Retinal pigment epithelial cell (primary cell): Measurements from ENCODE around the gene CFAP61.

Source experiments
- DNase-seq: peaks from one replicate; pipeline ENCODE4 v3.0.0-alpha.2; 2010; ENCODE audit warnings: low read depth
- H3K4me3 ChIP-seq: 2 replicates; pipeline ENCODE4 v1.5.1; 2011; ENCODE audit warnings: mild to moderate bottlenecking, low read length, control low read depth, moderate library complexity
- TF ChIP-seq, protein P1 (sequence below): conservative IDR thresholded peaks from 2 replicates; pipeline ENCODE4 v1.5.1; 2011; ENCODE audit warnings: low read depth, low read length, control low read depth, inconsistent platforms

Gene CFAP61

DNA sequence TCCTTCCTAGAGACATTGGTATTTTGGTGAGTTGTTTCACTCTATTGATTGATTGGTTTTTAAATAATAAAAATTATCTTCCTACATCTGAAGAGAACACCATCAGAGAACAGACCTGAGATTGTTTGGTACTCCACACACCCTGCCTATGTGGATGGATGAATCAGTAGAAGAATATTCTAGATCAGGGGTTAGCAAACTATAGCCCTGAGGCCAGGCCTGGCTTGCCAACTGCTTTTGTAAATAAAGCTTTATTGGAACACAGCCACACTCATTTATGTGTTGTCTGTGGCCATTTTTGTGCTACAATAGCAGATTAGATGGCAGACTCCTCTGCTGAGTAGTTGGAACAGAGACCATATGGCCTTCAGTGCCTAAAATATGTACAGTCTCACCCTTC lies 176.0 kb downstream of the CFAP61 start:
- no peak for DNase-seq
- TF ChIP-seq, protein P1, sequence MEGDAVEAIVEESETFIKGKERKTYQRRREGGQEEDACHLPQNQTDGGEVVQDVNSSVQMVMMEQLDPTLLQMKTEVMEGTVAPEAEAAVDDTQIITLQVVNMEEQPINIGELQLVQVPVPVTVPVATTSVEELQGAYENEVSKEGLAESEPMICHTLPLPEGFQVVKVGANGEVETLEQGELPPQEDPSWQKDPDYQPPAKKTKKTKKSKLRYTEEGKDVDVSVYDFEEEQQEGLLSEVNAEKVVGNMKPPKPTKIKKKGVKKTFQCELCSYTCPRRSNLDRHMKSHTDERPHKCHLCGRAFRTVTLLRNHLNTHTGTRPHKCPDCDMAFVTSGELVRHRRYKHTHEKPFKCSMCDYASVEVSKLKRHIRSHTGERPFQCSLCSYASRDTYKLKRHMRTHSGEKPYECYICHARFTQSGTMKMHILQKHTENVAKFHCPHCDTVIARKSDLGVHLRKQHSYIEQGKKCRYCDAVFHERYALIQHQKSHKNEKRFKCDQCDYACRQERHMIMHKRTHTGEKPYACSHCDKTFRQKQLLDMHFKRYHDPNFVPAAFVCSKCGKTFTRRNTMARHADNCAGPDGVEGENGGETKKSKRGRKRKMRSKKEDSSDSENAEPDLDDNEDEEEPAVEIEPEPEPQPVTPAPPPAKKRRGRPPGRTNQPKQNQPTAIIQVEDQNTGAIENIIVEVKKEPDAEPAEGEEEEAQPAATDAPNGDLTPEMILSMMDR: no peak
- H3K4me3 ChIP-seq: no peak overlapping the region

DNA sequence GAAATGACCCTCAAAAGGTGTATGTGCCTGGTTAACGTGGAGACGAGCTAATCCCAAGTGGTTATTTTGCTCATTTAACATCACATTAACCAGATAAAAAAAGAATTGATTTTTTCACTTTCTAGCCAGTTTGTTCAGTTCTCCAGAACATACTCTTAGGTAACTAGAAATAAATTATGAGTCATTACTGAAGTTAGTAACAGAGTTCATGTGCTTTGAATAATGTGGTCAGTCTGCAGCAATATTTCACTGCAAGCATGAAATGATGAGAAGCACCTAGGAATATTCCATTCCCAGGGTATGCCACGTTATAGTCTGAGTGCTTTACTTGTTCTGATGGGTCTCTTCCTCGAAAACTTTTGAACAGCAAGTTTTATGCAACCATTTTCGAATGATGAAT lies 177.3 kb downstream of the CFAP61 start:
- no peak for DNase-seq
- no peak overlapping the region for H3K4me3 ChIP-seq
- TF ChIP-seq, protein P1: no peak

DNA sequence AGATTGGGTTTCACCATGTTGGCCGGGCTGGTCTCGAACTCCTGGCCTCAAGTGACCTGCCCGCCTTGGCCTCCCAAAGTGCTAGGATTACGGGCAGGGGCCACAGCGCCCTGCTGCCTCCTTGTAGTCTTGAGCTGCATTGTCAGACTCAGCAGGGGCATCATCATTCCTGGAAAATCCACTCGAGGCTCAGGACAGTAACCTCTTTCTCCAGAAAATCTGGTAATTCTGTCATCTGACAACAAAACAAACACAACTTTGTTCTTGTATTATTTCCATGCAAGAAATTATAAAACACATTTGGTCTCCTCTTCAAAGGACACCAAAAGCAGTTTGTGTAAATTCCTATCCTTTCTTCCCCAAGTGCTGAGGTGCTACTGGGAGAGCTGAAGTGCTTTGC lies 178.4 kb downstream of the CFAP61 start:
- TF ChIP-seq, protein P1: no peak
- H3K4me3 ChIP-seq: no peak overlapping the region
- DNase-seq: no peak

DNA sequence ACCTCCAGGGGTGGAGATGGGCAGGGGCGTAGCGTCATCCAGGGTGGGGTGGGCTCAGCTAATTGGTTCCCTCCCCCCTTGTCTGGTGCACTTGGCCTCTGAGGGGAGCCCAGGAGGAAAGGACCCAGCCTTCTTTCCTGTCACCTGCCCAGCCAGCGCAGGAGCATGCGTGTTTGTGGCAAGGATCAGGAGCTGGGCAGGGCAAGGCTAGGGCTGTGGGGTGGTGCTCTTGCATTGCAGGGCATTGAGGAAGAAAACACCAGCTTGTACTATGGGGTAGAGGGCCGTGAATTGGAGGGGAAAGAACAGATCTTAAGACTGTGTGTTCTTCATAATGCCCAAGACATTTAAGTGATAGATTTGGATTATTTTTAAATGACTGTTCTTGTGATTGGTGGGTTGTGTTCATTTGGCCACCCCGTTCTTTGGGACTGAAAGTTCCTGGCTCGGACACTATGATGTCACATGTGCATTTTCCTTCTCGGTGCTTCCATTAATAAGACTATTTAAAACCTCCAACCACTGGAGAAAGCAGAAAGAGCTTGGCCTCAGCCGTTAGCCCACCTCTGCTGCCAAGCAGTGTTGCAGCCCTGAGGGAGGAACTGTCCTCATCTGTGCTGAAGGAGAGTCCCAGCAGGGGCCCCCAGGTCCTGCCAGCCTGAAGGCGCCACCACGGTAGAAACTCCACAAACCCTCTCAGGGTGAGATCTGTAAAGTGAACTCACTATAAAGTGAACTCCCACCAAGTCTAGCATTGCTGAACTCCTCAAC lies 179.4 kb downstream of the CFAP61 start:
- TF ChIP-seq, protein P1: no peak
- no peak for DNase-seq
- no peak overlapping the region for H3K4me3 ChIP-seq

DNA sequence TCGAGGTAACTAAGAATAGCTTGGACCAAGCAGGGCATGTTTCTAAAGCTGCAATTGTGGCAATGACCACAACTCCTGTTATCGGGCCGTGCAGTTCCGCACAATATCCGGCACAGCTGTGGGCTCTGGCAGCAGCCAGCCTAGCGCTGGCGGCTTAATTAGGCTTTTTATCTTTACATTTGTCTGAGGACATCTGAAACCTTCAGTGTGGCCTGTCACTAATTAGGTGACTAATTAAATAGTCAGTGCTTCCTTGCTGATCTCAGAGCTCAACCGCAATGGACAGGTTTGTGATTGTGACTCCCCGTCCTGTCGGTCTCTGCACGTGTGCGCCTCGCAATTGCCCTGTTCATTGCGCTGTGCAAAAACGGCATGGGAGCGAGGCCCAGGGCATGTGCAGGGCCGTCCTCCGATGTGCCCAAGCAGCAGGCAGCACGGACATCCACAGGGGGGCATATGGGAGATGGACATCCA lies 180.7 kb downstream of the CFAP61 start:
- TF ChIP-seq, protein P1: no peak
- no peak overlapping the region for H3K4me3 ChIP-seq
- DNase-seq: no peak

DNA sequence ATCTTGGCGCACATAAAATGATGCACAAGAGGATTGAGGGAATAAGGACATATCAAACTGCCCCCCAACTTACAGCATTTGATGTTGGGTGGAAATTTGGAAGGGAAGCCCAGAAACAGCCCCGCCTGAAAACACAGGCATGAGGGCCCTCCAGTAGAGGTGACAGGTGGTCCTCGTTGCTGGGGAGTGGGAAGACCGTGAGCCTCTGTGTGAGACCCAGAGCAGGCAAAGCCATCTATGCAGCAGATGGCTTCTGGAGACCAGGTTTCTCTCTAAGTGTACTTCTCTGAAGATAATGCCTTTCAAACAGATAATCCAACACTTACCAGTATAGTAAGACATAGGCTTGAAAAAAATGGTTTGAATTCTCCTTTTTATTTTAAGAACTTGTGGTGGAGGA lies 183.3 kb downstream of the CFAP61 start:
- DNase-seq: no peak
- TF ChIP-seq, protein P1: no peak
- no peak overlapping the region for H3K4me3 ChIP-seq
